ENCODE measurements around the gene PDE4D.
"Not testable (repeated sequence)": the region's sequence is repeated elsewhere in the genome, so short reads cannot be mapped to it uniquely, and the experiment has no call there.

Gene PDE4D

GRCh38 chr5:59308685-59309084 is 584.8 kb downstream of the PDE4D start:
- H3K9me3 ChIP-seq (replicated peaks; ENCODE audit: low read length); H3K4me1 ChIP-seq (ENCODE audit: control insufficient read depth, insufficient read depth, low read length); H3K36me3 ChIP-seq (ENCODE audit: insufficient read depth, low read length): not testable (repeated sequence)

GRCh38 chr5:59303289-59303716 is 590.2 kb downstream of the PDE4D start:
- not testable (repeated sequence) for H3K36me3 ChIP-seq (ENCODE audit: insufficient read depth, low read length)

More at GRCh38 chr5:59308685-59309084, 584.8 kb downstream of the PDE4D start:
- H3K9ac ChIP-seq (ENCODE audit: low read depth, low read length); H3K4me3 ChIP-seq (ENCODE audit: low read length); H3K4me2 ChIP-seq (ENCODE audit: low read length); H3K27me3 ChIP-seq (ENCODE audit: control insufficient read depth, insufficient read depth, low read length): not testable (repeated sequence)

GRCh38 chr5:59302509-59302908 is 591.0 kb downstream of the PDE4D start:
- not testable (repeated sequence) for H3K27me3 ChIP-seq (ENCODE audit: control insufficient read depth, insufficient read depth, low read length); H3K4me3 ChIP-seq (ENCODE audit: low read length); H3K4me1 ChIP-seq (ENCODE audit: control insufficient read depth, insufficient read depth, low read length); H3K9ac ChIP-seq (ENCODE audit: low read depth, low read length); H3K36me3 ChIP-seq (ENCODE audit: insufficient read depth, low read length); H3K9me3 ChIP-seq (replicated peaks; ENCODE audit: low read length); H3K4me2 ChIP-seq (ENCODE audit: low read length)

More at GRCh38 chr5:59303289-59303716, 590.2 kb downstream of the PDE4D start:
- not testable (repeated sequence) for H3K4me3 ChIP-seq (ENCODE audit: low read length); H3K27me3 ChIP-seq (ENCODE audit: control insufficient read depth, insufficient read depth, low read length); H3K4me1 ChIP-seq (ENCODE audit: control insufficient read depth, insufficient read depth, low read length); H3K9ac ChIP-seq (ENCODE audit: low read depth, low read length); H3K4me2 ChIP-seq (ENCODE audit: low read length); H3K9me3 ChIP-seq (replicated peaks; ENCODE audit: low read length)

GRCh38 chr5:59301727-59302126 is 591.8 kb downstream of the PDE4D start:
- H3K36me3 ChIP-seq (ENCODE audit: insufficient read depth, low read length), result no peaks in the 10 kb centered on the region
- H3K9ac ChIP-seq (ENCODE audit: low read depth, low read length), result no peak overlapping the region
- no peak overlapping the region for H3K4me2 ChIP-seq (ENCODE audit: low read length)
- H3K4me3 ChIP-seq (ENCODE audit: low read length), result no peak overlapping the region
- H3K27me3 ChIP-seq (ENCODE audit: control insufficient read depth, insufficient read depth, low read length), result no peaks in the 10 kb centered on the region
- no peaks in the 10 kb centered on the region for H3K9me3 ChIP-seq (replicated peaks; ENCODE audit: low read length)
- peaks cover under 1% of the 10 kb centered on the region for H3K4me1 ChIP-seq (ENCODE audit: control insufficient read depth, insufficient read depth, low read length)

GRCh38 chr5:59300930-59301329 is 592.6 kb downstream of the PDE4D start:
- Histone ChIP-seq H3K9me3 (replicated peaks; ENCODE audit: low read length) (no peaks in the 10 kb centered on the region), H3K9ac (ENCODE audit: low read depth, low read length) (no peak overlapping the region), H3K27me3 (ENCODE audit: control insufficient read depth, insufficient read depth, low read length) (no peaks in the 10 kb centered on the region), H3K4me1 (ENCODE audit: control insufficient read depth, insufficient read depth, low read length) (peaks cover 4% of the 10 kb centered on the region), H3K4me2 (ENCODE audit: low read length) (no peak overlapping the region), H3K36me3 (ENCODE audit: insufficient read depth, low read length) (no peaks in the 10 kb centered on the region), H3K4me3 (ENCODE audit: low read length) (no peak overlapping the region)

- Histone ChIP-seq H3K4me3 (ENCODE audit: low read length) (no peak overlapping the region), H3K4me1 (ENCODE audit: control insufficient read depth, insufficient read depth, low read length) (peaks cover 4% of the 10 kb centered on the region), H3K4me2 (ENCODE audit: low read length) (no peak overlapping the region), H3K27me3 (ENCODE audit: control insufficient read depth, insufficient read depth, low read length) (no peaks in the 10 kb centered on the region), H3K9ac (ENCODE audit: low read depth, low read length) (no peak overlapping the region), H3K36me3 (ENCODE audit: insufficient read depth, low read length) (no peaks in the 10 kb centered on the region), H3K9me3 (replicated peaks; ENCODE audit: low read length) (no peaks in the 10 kb centered on the region)
Measured at GRCh38 chr5:59299006-59299405, 594.5 kb downstream of the PDE4D start.

- H3K9ac ChIP-seq (ENCODE audit: low read depth, low read length), result peak overlapping the region; percentile 65
- H3K9me3 ChIP-seq (replicated peaks; ENCODE audit: low read length), result no peaks in the 10 kb centered on the region
- peaks cover 4% of the 10 kb centered on the region for H3K4me1 ChIP-seq (ENCODE audit: control insufficient read depth, insufficient read depth, low read length)
- H3K36me3 ChIP-seq (ENCODE audit: insufficient read depth, low read length), result no peaks in the 10 kb centered on the region
- H3K4me2 ChIP-seq (ENCODE audit: low read length), result peak overlapping the region; percentile 81
- no peaks in the 10 kb centered on the region for H3K27me3 ChIP-seq (ENCODE audit: control insufficient read depth, insufficient read depth, low read length)
- peak overlapping the region; percentile 66 for H3K4me3 ChIP-seq (ENCODE audit: low read length)
Measured at GRCh38 chr5:59296317-59297264, 596.9 kb downstream of the PDE4D start.

GRCh38 chr5:59293700-59294099 is 599.8 kb downstream of the PDE4D start:
- peaks cover 4% of the 10 kb centered on the region for H3K4me1 ChIP-seq (ENCODE audit: control insufficient read depth, insufficient read depth, low read length)
- H3K36me3 ChIP-seq (ENCODE audit: insufficient read depth, low read length), result no peaks in the 10 kb centered on the region
- no peak overlapping the region for H3K4me3 ChIP-seq (ENCODE audit: low read length)
- no peak overlapping the region for H3K4me2 ChIP-seq (ENCODE audit: low read length)
- no peaks in the 10 kb centered on the region for H3K9me3 ChIP-seq (replicated peaks; ENCODE audit: low read length)
- H3K9ac ChIP-seq (ENCODE audit: low read depth, low read length), result no peak overlapping the region
- no peaks in the 10 kb centered on the region for H3K27me3 ChIP-seq (ENCODE audit: control insufficient read depth, insufficient read depth, low read length)

- Histone ChIP-seq H3K4me2 (ENCODE audit: low read length) (no peak overlapping the region), H3K9ac (ENCODE audit: low read depth, low read length) (no peak overlapping the region), H3K9me3 (replicated peaks; ENCODE audit: low read length) (no peaks in the 10 kb centered on the region), H3K4me1 (ENCODE audit: control insufficient read depth, insufficient read depth, low read length) (peaks cover 4% of the 10 kb centered on the region), H3K27me3 (ENCODE audit: control insufficient read depth, insufficient read depth, low read length) (no peaks in the 10 kb centered on the region), H3K36me3 (ENCODE audit: insufficient read depth, low read length) (no peaks in the 10 kb centered on the region), H3K4me3 (ENCODE audit: low read length) (no peak overlapping the region)
Measured at GRCh38 chr5:59291941-59292340, 601.6 kb downstream of the PDE4D start.

GRCh38 chr5:59287884-59288283 is 605.6 kb downstream of the PDE4D start:
- Histone ChIP-seq H3K9me3 (replicated peaks; ENCODE audit: low read length) (no peaks in the 10 kb centered on the region), H3K36me3 (ENCODE audit: insufficient read depth, low read length) (no peaks in the 10 kb centered on the region), H3K4me3 (ENCODE audit: low read length) (no peak overlapping the region), H3K27me3 (ENCODE audit: control insufficient read depth, insufficient read depth, low read length) (no peaks in the 10 kb centered on the region), H3K4me2 (ENCODE audit: low read length) (no peak overlapping the region), H3K4me1 (ENCODE audit: control insufficient read depth, insufficient read depth, low read length) (no peaks in the 10 kb centered on the region), H3K9ac (ENCODE audit: low read depth, low read length) (no peak overlapping the region)

GRCh38 chr5:59287361-59287760 is 606.2 kb downstream of the PDE4D start:
- Histone ChIP-seq H3K9ac (ENCODE audit: low read depth, low read length) (no peak overlapping the region), H3K4me2 (ENCODE audit: low read length) (no peak overlapping the region), H3K36me3 (ENCODE audit: insufficient read depth, low read length) (no peaks in the 10 kb centered on the region), H3K27me3 (ENCODE audit: control insufficient read depth, insufficient read depth, low read length) (no peaks in the 10 kb centered on the region), H3K4me1 (ENCODE audit: control insufficient read depth, insufficient read depth, low read length) (no peaks in the 10 kb centered on the region), H3K4me3 (ENCODE audit: low read length) (no peak overlapping the region), H3K9me3 (replicated peaks; ENCODE audit: low read length) (no peaks in the 10 kb centered on the region)

- Histone ChIP-seq H3K4me3 (ENCODE audit: low read length) (no peak overlapping the region), H3K9ac (ENCODE audit: low read depth, low read length) (no peak overlapping the region), H3K9me3 (replicated peaks; ENCODE audit: low read length) (no peaks in the 10 kb centered on the region), H3K4me2 (ENCODE audit: low read length) (no peak overlapping the region), H3K4me1 (ENCODE audit: control insufficient read depth, insufficient read depth, low read length) (no peaks in the 10 kb centered on the region), H3K27me3 (ENCODE audit: control insufficient read depth, insufficient read depth, low read length) (no peaks in the 10 kb centered on the region), H3K36me3 (ENCODE audit: insufficient read depth, low read length) (no peaks in the 10 kb centered on the region)
Measured at GRCh38 chr5:59286510-59286909, 607.0 kb downstream of the PDE4D start.

Measured in skeletal muscle satellite cell (primary cell).